GM12891 (cell line): Measurements from ENCODE around the gene C5orf58.

Experiments used
- POLR2A ChIP-seq: IDR thresholded peaks from 2 replicates; pipeline ENCODE4 v1.6.1; 2011; ENCODE audit warnings: low read depth, low read length, control low read depth
- POLR2AphosphoS5 ChIP-seq: IDR thresholded peaks from 2 replicates; pipeline ENCODE4 v1.6.1; 2011; ENCODE audit warnings: low read depth, low read length, control low read depth

GRCh38 chr5:170192829-170193228 is 40.0 kb upstream of the C5orf58 start:
- TF ChIP-seq POLR2A (no peak), POLR2AphosphoS5 (no peak)
